HG03175 (cell line): Measurements from ENCODE around the gene GJC1.
"Not testable (repeated sequence)": the region's sequence is repeated elsewhere in the genome, so short reads cannot be mapped to it uniquely, and the experiment has no call there.

Experiments
- ATAC-seq: cut with Tn5 transposase; IDR thresholded peaks from one replicate; pipeline ENCODE4 v1.9.1; 2021; ENCODE audit warnings: mild to moderate bottlenecking, moderate library complexity; ENCODE audit not compliant: unreplicated experiment

The GJC1 gene

GRCh38 chr17:44763170-44763569, 66.9 kb downstream of the GJC1 start:
- no peak for ATAC-seq

GRCh38 chr17:44761932-44762810, 67.9 kb downstream of the GJC1 start:
- ATAC-seq = no peak

GRCh38 chr17:44760474-44761308, 69.4 kb downstream of the GJC1 start:
- no peak for ATAC-seq

GRCh38 chr17:44759916-44760243, 70.2 kb downstream of the GJC1 start:
- ATAC-seq = no peak

GRCh38 chr17:44759086-44759915, 70.8 kb downstream of the GJC1 start:
- no peak for ATAC-seq

GRCh38 chr17:44758414-44759085, 71.5 kb downstream of the GJC1 start, which contains the start of gene ADAM11:
Gene ADAM11 (plus strand): TSS chr17:44758988. CDS start chr17:44759200, 212 bp downstream.
- no peak for ATAC-seq

- ATAC-seq = no peak
Measured at GRCh38 chr17:44757918-44758413, 72.1 kb downstream of the GJC1 start.

GRCh38 chr17:44757045-44757917, 72.8 kb downstream of the GJC1 start:
- ATAC-seq = no peak

GRCh38 chr17:44755180-44755579, 74.9 kb downstream of the GJC1 start:
- not testable (repeated sequence) for ATAC-seq

GRCh38 chr17:44754276-44754675, 75.8 kb downstream of the GJC1 start:
- no peak for ATAC-seq

- ATAC-seq = no peak
Measured at GRCh38 chr17:44752953-44753861, 76.9 kb downstream of the GJC1 start.

GRCh38 chr17:44751806-44752205, 78.3 kb downstream of the GJC1 start:
- no peak for ATAC-seq

- ATAC-seq = no peak
Measured at GRCh38 chr17:44751331-44751730, 78.8 kb downstream of the GJC1 start.

- ATAC-seq = no peak
Measured at GRCh38 chr17:44749980-44750318, 80.1 kb downstream of the GJC1 start.

- ATAC-seq = no peak
Measured at GRCh38 chr17:44749076-44749979, 80.8 kb downstream of the GJC1 start.
